ENCODE results near the gene ATR. TPM values are rescaled to one million over a fixed set of nuclear protein-coding genes. Genes with fewer than 3 reads are reported as not detected.
"Not testable (repeated sequence)": the region's sequence is repeated elsewhere in the genome, so short reads cannot be mapped to it uniquely, and the experiment has no call there.

Gene ATR
- total and polyA plus RNA-seq, 4 donors, result 18.0 to 44.3 (median 21.8) TPM

- H3K27me3 ChIP-seq (ENCODE audit: control insufficient read depth, insufficient read depth, low read length), result peaks cover 7% of the 10 kb centered on the region
- peak within 1 kb of the TSS; percentile 66 for H3K4me3 ChIP-seq (ENCODE audit: low read depth, low read length)
- no peak within 1 kb of the TSS for H3K27ac ChIP-seq (ENCODE audit: low read depth, low read length)
- no peaks in the 10 kb centered on the region for H3K9me3 ChIP-seq (ENCODE audit: control insufficient read depth, insufficient read depth, low read length)
- 0% methylated on average over 45 of the region's 56 CpGs for WGBS (ENCODE audit: insufficient coverage)
- no peaks in the 10 kb centered on the region for H3K36me3 ChIP-seq (ENCODE audit: control insufficient read depth, insufficient read depth, low read length)
- DNase-seq (ENCODE audit: low read depth in 4 of 6, low spot score in 6 of 6), result peak; percentile 60 to 95 (median 72)
- H3K4me1 ChIP-seq (ENCODE audit: control insufficient read depth, insufficient read depth, low read length), result peaks cover 3% of the 10 kb centered on the region
These were observed 17.6 kb upstream of the ATR start, which contains the start of gene PLS1 for GRCh38 chr3:142595951-142596725. TSS of gene PLS1 (plus strand) at chr3:142596393. CDS start at chr3:142664238, 67,845 bp downstream.

GRCh38 chr3:142595581-142595950 is 17.0 kb upstream of the ATR start:
- no peaks in the 10 kb centered on the region for H3K9me3 ChIP-seq (ENCODE audit: control insufficient read depth, insufficient read depth, low read length)
- 0% methylated on average over 1 of the region's 7 CpGs for WGBS (ENCODE audit: insufficient coverage)
- DNase-seq (ENCODE audit: low read depth in 4 of 6, low spot score in 6 of 6), result no peak

GRCh38 chr3:142595141-142595540 is 16.6 kb upstream of the ATR start:
- peaks cover 7% of the 10 kb centered on the region for H3K27me3 ChIP-seq (ENCODE audit: control insufficient read depth, insufficient read depth, low read length)
- H3K27ac ChIP-seq (ENCODE audit: low read depth, low read length), result no peak overlapping the region
- peaks cover 3% of the 10 kb centered on the region for H3K4me1 ChIP-seq (ENCODE audit: control insufficient read depth, insufficient read depth, low read length)
- no CpG with 5 or more reads among the region's 1 CpG for WGBS (ENCODE audit: insufficient coverage)
- no peaks in the 10 kb centered on the region for H3K36me3 ChIP-seq (ENCODE audit: control insufficient read depth, insufficient read depth, low read length)
- H3K4me3 ChIP-seq (ENCODE audit: low read depth, low read length), result no peak overlapping the region
- DNase-seq (ENCODE audit: low read depth in 4 of 6, low spot score in 6 of 6), result no peak
- no peaks in the 10 kb centered on the region for H3K9me3 ChIP-seq (ENCODE audit: control insufficient read depth, insufficient read depth, low read length)

More at GRCh38 chr3:142595581-142595950, 17.0 kb upstream of the ATR start:
- Histone ChIP-seq H3K36me3 (ENCODE audit: control insufficient read depth, insufficient read depth, low read length) (no peaks in the 10 kb centered on the region), H3K4me1 (ENCODE audit: control insufficient read depth, insufficient read depth, low read length) (peaks cover 3% of the 10 kb centered on the region), H3K4me3 (ENCODE audit: low read depth, low read length) (peak overlapping the region; percentile 66), H3K27ac (ENCODE audit: low read depth, low read length) (no peak overlapping the region), H3K27me3 (ENCODE audit: control insufficient read depth, insufficient read depth, low read length) (peaks cover 7% of the 10 kb centered on the region)

- not testable (repeated sequence) for H3K27ac ChIP-seq (ENCODE audit: low read depth, low read length); H3K36me3 ChIP-seq (ENCODE audit: control insufficient read depth, insufficient read depth, low read length); H3K9me3 ChIP-seq (ENCODE audit: control insufficient read depth, insufficient read depth, low read length); H3K27me3 ChIP-seq (ENCODE audit: control insufficient read depth, insufficient read depth, low read length); H3K4me3 ChIP-seq (ENCODE audit: low read depth, low read length); H3K4me1 ChIP-seq (ENCODE audit: control insufficient read depth, insufficient read depth, low read length); DNase-seq (ENCODE audit: low read depth in 4 of 6, low spot score in 6 of 6)
- 80% methylated on average over 1 of the region's 7 CpGs for WGBS (ENCODE audit: insufficient coverage)
These were observed 13.7 kb upstream of the ATR start for GRCh38 chr3:142592268-142592667.

GRCh38 chr3:142588703-142589102 is 10.2 kb upstream of the ATR start:
- WGBS (ENCODE audit: insufficient coverage), result no CpG with 5 or more reads among the region's 1 CpG
- Histone ChIP-seq H3K4me3 (ENCODE audit: low read depth, low read length) (no peak overlapping the region), H3K27me3 (ENCODE audit: control insufficient read depth, insufficient read depth, low read length) (no peaks in the 10 kb centered on the region), H3K36me3 (ENCODE audit: control insufficient read depth, insufficient read depth, low read length) (no peaks in the 10 kb centered on the region), H3K9me3 (ENCODE audit: control insufficient read depth, insufficient read depth, low read length) (no peaks in the 10 kb centered on the region), H3K4me1 (ENCODE audit: control insufficient read depth, insufficient read depth, low read length) (no peaks in the 10 kb centered on the region), H3K27ac (ENCODE audit: low read depth, low read length) (no peak overlapping the region)
- peak in 1 of 6 donors; percentile 16 for DNase-seq (ENCODE audit: low read depth in 4 of 6, low spot score in 6 of 6)

- no peaks in the 10 kb centered on the region for H3K27me3 ChIP-seq (ENCODE audit: control insufficient read depth, insufficient read depth, low read length)
- WGBS (ENCODE audit: insufficient coverage), result no CpG with 5 or more reads among the region's 2 CpGs
- H3K27ac ChIP-seq (ENCODE audit: low read depth, low read length), result no peak overlapping the region
- H3K9me3 ChIP-seq (ENCODE audit: control insufficient read depth, insufficient read depth, low read length), result no peaks in the 10 kb centered on the region
- peak; percentile 60 to 92 (median 70) for DNase-seq (ENCODE audit: low read depth in 4 of 6, low spot score in 6 of 6)
- no peaks in the 10 kb centered on the region for H3K4me1 ChIP-seq (ENCODE audit: control insufficient read depth, insufficient read depth, low read length)
- H3K4me3 ChIP-seq (ENCODE audit: low read depth, low read length), result no peak overlapping the region
- no peaks in the 10 kb centered on the region for H3K36me3 ChIP-seq (ENCODE audit: control insufficient read depth, insufficient read depth, low read length)
These were observed 8.4 kb upstream of the ATR start for GRCh38 chr3:142586803-142587406.

- H3K4me1 ChIP-seq (ENCODE audit: control insufficient read depth, insufficient read depth, low read length); H3K4me3 ChIP-seq (ENCODE audit: low read depth, low read length); H3K9me3 ChIP-seq (ENCODE audit: control insufficient read depth, insufficient read depth, low read length); DNase-seq (ENCODE audit: low read depth in 4 of 6, low spot score in 6 of 6); H3K27ac ChIP-seq (ENCODE audit: low read depth, low read length); H3K27me3 ChIP-seq (ENCODE audit: control insufficient read depth, insufficient read depth, low read length); H3K36me3 ChIP-seq (ENCODE audit: control insufficient read depth, insufficient read depth, low read length): not testable (repeated sequence)
- WGBS (ENCODE audit: insufficient coverage), result 90% methylated on average over 7 of the region's 11 CpGs
These were observed 2.5 kb upstream of the ATR start for GRCh38 chr3:142581070-142581469.

- no peaks in the 10 kb centered on the region for H3K36me3 ChIP-seq (ENCODE audit: control insufficient read depth, insufficient read depth, low read length)
- no peak for DNase-seq (ENCODE audit: low read depth in 4 of 6, low spot score in 6 of 6)
- no peak overlapping the region for H3K4me3 ChIP-seq (ENCODE audit: low read depth, low read length)
- no peaks in the 10 kb centered on the region for H3K27me3 ChIP-seq (ENCODE audit: control insufficient read depth, insufficient read depth, low read length)
- no CpG with 5 or more reads among the region's 1 CpG for WGBS (ENCODE audit: insufficient coverage)
- H3K4me1 ChIP-seq (ENCODE audit: control insufficient read depth, insufficient read depth, low read length), result no peaks in the 10 kb centered on the region
- no peaks in the 10 kb centered on the region for H3K9me3 ChIP-seq (ENCODE audit: control insufficient read depth, insufficient read depth, low read length)
- H3K27ac ChIP-seq (ENCODE audit: low read depth, low read length), result no peak overlapping the region
These were observed 1.5 kb upstream of the ATR start for GRCh38 chr3:142580061-142580423.

GRCh38 chr3:142577696-142578328 is 721 bp downstream of the ATR start:
- DNase-seq (ENCODE audit: low read depth in 4 of 6, low spot score in 6 of 6), result no peak
- H3K4me1 ChIP-seq (ENCODE audit: control insufficient read depth, insufficient read depth, low read length), result no peaks in the 10 kb centered on the region
- peak overlapping the region; percentile 95 for H3K27ac ChIP-seq (ENCODE audit: low read depth, low read length)
- H3K9me3 ChIP-seq (ENCODE audit: control insufficient read depth, insufficient read depth, low read length), result no peaks in the 10 kb centered on the region
- peak overlapping the region; percentile 98 for H3K4me3 ChIP-seq (ENCODE audit: low read depth, low read length)
- no peaks in the 10 kb centered on the region for H3K27me3 ChIP-seq (ENCODE audit: control insufficient read depth, insufficient read depth, low read length)
- 0% methylated on average over 2 of the region's 12 CpGs for WGBS (ENCODE audit: insufficient coverage)
- H3K36me3 ChIP-seq (ENCODE audit: control insufficient read depth, insufficient read depth, low read length), result no peaks in the 10 kb centered on the region

Measured in spinal cord (tissue), 10 donors.